Common myeloid progenitor, CD34-positive (primary cell): ENCODE measurements around the gene NRAS.

Experiments used
- CTCF ChIA-PET: fragments of 350-600 bp; sonication (Branson Sonifier 250); formaldehyde crosslinking; loops from one replicate; lab custom pipeline; 2021; ENCODE audit warnings: antibody characterized with exemption; lab: Charles Lee
- POLR2A ChIA-PET: fragments of 350-600 bp; sonication (Branson Sonifier 250); formaldehyde crosslinking; loops from one replicate; lab custom pipeline; 2021; ENCODE audit warnings: antibody characterized with exemption; lab: Charles Lee
- DNase-seq, 3 donors: peaks; one replicate each; pipeline versions ENCODE4 v3.0.0 to v3.0.0-alpha.2; 2013
- H3K27ac ChIP-seq, 2 experiments: 1 replicate in 1 of 2; 2 replicates in 1 of 2; pipeline ENCODE4 v1.7.0; 2013; ENCODE audit warnings: inconsistent platforms in 2 of 2, low read length in 2 of 2, mild to moderate bottlenecking in 2 of 2, low read depth in 1 of 2, moderate library complexity in 1 of 2; ENCODE audit not compliant: severe bottlenecking in 2 of 2, insufficient read depth in 1 of 2, poor library complexity in 1 of 2
- H3K27me3 ChIP-seq, 5 experiments: replicated peaks in 2 of 5; 1 replicate in 3 of 5; 2 replicates in 2 of 5; pipeline versions ENCODE4 v1.6.1 to v1.7.0; 2013; ENCODE audit warnings: low read length in 4 of 5, mild to moderate bottlenecking in 2 of 5, moderate library complexity in 2 of 5, inconsistent platforms in 1 of 5; ENCODE audit not compliant: insufficient read depth in 5 of 5, control insufficient read depth in 4 of 5
- H3K36me3 ChIP-seq, 4 experiments: 1 replicate in 2 of 4; 2 replicates in 2 of 4; pipeline versions ENCODE4 v1.6.1 to v1.7.0; 2013; ENCODE audit warnings: low read length in 3 of 4, control low read depth in 1 of 4, mild to moderate bottlenecking in 1 of 4; ENCODE audit not compliant: control insufficient read depth in 4 of 4, insufficient read depth in 4 of 4
- H3K4me1 ChIP-seq, 4 experiments: 1 replicate in 3 of 4; 2 replicates in 1 of 4; pipeline versions ENCODE4 v1.6.1 to v1.7.1; 2013; ENCODE audit warnings: low read length in 3 of 4, mild to moderate bottlenecking in 3 of 4, control low read depth in 1 of 4, inconsistent platforms in 1 of 4, moderate library complexity in 1 of 4; ENCODE audit not compliant: control insufficient read depth in 4 of 4, insufficient read depth in 4 of 4; ENCODE audit errors: control extremely low read depth in 1 of 4
- H3K4me3 ChIP-seq, 7 experiments: 1 replicate in 4 of 7; 2 replicates in 3 of 7; pipeline versions ENCODE4 v1.5.1 to v1.7.0; 2013; ENCODE audit warnings: mild to moderate bottlenecking in 7 of 7, low read length in 6 of 7, moderate library complexity in 6 of 7, inconsistent platforms in 2 of 7, low read depth in 2 of 7, control low read depth in 1 of 7; ENCODE audit not compliant: insufficient read depth in 4 of 7, control insufficient read depth in 1 of 7; ENCODE audit errors: extremely low read depth in 1 of 7
- H3K9me3 ChIP-seq, 5 experiments: 1 replicate in 4 of 5; 2 replicates in 1 of 5; pipeline versions ENCODE4 v1.6.1 to v1.7.1; 2013; ENCODE audit warnings: low read length in 4 of 5, mild to moderate bottlenecking in 2 of 5, inconsistent platforms in 1 of 5, low read depth in 1 of 5, moderate library complexity in 1 of 5; ENCODE audit not compliant: control insufficient read depth in 4 of 5, insufficient read depth in 2 of 5; ENCODE audit errors: control extremely low read depth in 1 of 5
- WGBS: methylation state at CpG from one replicate; pipeline ENCODE4 v1.1.5; 2013; ENCODE audit not compliant: insufficient coverage; 5-methylcytosine and 5-hydroxymethylcytosine counted together

NRAS gene

DNA sequence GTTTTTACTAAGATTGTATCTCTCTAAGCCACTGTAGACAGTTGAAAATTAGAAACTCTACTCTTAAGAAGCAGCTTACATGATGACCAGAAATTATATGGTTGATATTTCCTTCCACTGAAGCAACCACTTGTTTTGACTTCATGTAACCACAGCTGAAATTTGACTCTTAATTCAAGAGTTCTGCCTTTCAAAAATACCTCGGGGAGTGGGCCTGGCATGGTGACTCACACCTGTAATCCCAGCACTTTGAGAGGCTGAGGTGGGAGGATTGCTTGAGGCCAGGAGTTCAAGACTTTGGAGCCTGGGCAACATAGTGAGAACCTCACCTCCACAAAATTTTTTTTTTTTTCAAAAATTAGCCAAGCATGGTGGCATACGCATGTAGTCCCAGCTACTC, 25.5 kb downstream of the NRAS start:
- H3K4me1 ChIP-seq: no peaks in the 10 kb centered on the region
- no CpG with 5 or more reads among the region's 2 CpGs for WGBS
- H3K27me3 ChIP-seq: peaks cover 0 to 3% (median 0%) of the 10 kb centered on the region in 5 experiments
- no peaks in the 10 kb centered on the region for H3K9me3 ChIP-seq
- ChIA-PET POLR2A (no interaction called here), CTCF (interaction anchor here (1.6 kb wide), 1 partner anchor 18 kb away, joined by 3 read pairs; no protein-coding TSS in a partner anchor)
- H3K36me3 ChIP-seq: no peaks in the 10 kb centered on the region
- no peak overlapping the region for H3K27ac ChIP-seq
- no peak for DNase-seq
- H3K4me3 ChIP-seq: no peak overlapping the region

DNA sequence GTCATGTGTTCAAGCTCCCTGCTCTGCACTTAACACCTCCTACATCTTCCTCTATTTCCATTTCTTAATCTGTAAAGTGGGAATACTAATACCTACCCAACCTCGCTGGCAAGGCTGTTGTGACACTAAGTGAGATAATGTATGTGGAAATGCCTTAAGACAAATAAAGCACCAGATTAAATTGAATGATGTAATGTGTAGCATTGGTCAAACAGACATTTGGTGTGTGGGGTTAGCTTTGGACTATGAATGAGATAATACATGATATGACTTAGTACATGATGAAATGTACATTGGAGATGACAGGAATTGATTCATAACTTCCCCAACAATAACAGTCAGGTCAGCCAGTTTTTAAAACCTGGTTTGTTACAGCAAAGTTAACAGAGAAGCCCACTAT, 26.4 kb downstream of the NRAS start:
- H3K27ac ChIP-seq: no peak overlapping the region
- no peaks in the 10 kb centered on the region for H3K9me3 ChIP-seq
- H3K4me1 ChIP-seq: no peaks in the 10 kb centered on the region
- H3K27me3 ChIP-seq: peaks cover 0 to 8% (median 2%) of the 10 kb centered on the region in 5 experiments
- ChIA-PET POLR2A (no interaction called here), CTCF (no interaction called here)
- WGBS: 100% methylated on average over 1 of the region's 1 CpG
- no peak for DNase-seq
- no peaks in the 10 kb centered on the region for H3K36me3 ChIP-seq
- no peak overlapping the region for H3K4me3 ChIP-seq

DNA sequence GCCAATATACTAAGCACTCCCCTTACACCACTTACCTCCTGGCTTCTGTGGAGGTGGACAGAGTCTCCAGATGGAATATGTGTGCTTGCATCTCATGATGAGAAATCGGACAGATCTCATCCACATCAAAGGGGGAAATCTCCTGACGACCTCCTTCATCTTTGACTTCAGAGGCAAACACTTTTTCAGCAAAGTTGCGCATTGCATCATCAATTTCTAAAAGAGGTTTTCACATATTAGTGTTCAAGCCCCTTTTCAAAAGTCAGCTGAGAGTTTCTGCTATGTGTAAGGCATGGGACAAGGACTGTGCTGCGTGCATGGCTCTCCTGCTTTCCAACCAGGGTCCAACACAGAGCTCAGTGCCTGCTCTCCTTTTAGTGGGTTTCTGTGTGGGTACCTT, 28.0 kb downstream of the NRAS start:
- H3K36me3 ChIP-seq: no peaks in the 10 kb centered on the region
- peaks cover 1 to 10% (median 2%) of the 10 kb centered on the region in 5 experiments for H3K27me3 ChIP-seq
- no peak overlapping the region for H3K27ac ChIP-seq
- 83% methylated on average over 4 of the region's 4 CpGs for WGBS
- ChIA-PET POLR2A (no interaction called here), CTCF (no interaction called here)
- H3K4me1 ChIP-seq: no peaks in the 10 kb centered on the region
- DNase-seq: no peak
- H3K4me3 ChIP-seq: no peak overlapping the region
- H3K9me3 ChIP-seq: no peaks in the 10 kb centered on the region

DNA sequence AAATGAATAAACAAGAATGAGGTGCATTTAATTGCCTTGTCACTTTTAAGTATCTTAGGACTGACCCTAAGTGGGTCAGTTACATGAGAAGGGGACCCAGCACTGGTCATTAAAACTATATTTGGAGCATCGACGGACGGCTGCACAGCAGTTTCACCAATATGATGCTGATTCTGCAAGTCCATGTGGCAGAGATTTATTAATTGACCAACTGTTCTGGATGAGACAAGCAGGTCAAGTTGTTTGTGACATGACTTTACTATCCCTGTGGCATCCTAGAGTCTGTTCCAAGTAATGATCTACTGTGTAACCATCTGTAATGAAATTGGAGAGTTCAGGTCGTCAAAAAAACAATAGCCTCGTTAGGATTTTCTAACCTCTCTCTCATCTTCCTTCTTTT, 30.7 kb downstream of the NRAS start:
- ChIA-PET POLR2A (no interaction called here), CTCF (interaction anchor here (1.2 kb wide), 1 partner anchor 12 kb away, joined by 3 read pairs; no protein-coding TSS in a partner anchor)
- Histone ChIP-seq H3K27ac (no peak overlapping the region), H3K36me3 (no peaks in the 10 kb centered on the region), H3K4me3 (no peak overlapping the region), H3K27me3 (peaks cover 2 to 10% (median 5%) of the 10 kb centered on the region in 5 experiments), H3K9me3 (no peaks in the 10 kb centered on the region), H3K4me1 (no peaks in the 10 kb centered on the region)
- no peak for DNase-seq
- WGBS: 100% methylated on average over 3 of the region's 5 CpGs

DNA sequence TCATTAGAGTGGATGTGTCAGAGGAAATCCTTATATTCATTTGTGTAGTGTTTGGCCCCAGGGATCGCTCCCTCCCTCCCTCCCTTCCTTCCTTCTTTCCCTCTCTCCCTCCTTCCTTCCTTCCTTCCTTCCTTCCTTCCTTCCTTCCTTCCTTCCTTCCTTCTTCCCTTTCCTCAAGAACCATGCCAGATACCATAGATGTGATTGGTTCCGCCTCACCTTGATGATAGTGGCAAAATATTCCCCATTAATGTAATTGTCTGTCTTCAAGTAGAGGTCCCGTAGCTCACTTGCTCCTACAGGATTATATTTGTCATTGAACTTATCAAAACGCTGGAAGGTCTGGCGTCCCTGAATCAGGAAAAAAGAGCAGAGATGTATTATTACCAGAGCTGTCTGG, 38.9 kb downstream of the NRAS start:
- 89% methylated on average over 3 of the region's 5 CpGs for WGBS
- DNase-seq: no peak
- H3K36me3 ChIP-seq: no peaks in the 10 kb centered on the region
- H3K4me3 ChIP-seq: no peak overlapping the region
- no peaks in the 10 kb centered on the region for H3K4me1 ChIP-seq
- H3K9me3 ChIP-seq: no peaks in the 10 kb centered on the region
- H3K27me3 ChIP-seq: peaks cover 0 to 14% (median 5%) of the 10 kb centered on the region in 5 experiments
- ChIA-PET POLR2A (no interaction called here), CTCF (no interaction called here)
- H3K27ac ChIP-seq: no peak overlapping the region

DNA sequence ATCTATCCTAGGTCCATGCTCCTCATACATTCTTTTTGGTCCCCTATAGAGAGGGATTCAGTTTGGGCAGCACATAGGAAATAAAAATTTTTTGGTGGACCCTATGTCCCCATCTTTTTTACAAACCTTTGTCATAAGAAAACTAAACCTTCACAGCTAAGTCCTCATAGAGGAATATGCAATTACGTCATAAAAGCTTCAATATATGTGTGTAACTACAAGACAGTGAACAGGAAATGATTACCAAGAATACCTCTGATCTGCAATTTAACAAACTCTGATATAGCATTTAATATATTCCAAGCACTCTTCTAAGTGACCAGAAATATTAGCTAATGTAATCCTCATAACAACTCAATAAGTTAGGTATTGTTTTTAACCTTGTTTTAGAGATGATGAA, 40.5 kb downstream of the NRAS start:
- H3K27me3 ChIP-seq: peaks cover 2 to 12% (median 5%) of the 10 kb centered on the region in 5 experiments
- no peaks in the 10 kb centered on the region for H3K9me3 ChIP-seq
- no peaks in the 10 kb centered on the region for H3K36me3 ChIP-seq
- H3K4me3 ChIP-seq: no peak overlapping the region
- no peak overlapping the region for H3K27ac ChIP-seq
- ChIA-PET POLR2A (no interaction called here), CTCF (no interaction called here)
- DNase-seq: no peak
- H3K4me1 ChIP-seq: no peaks in the 10 kb centered on the region
- no CpG with 5 or more reads among the region's 1 CpG for WGBS

DNA sequence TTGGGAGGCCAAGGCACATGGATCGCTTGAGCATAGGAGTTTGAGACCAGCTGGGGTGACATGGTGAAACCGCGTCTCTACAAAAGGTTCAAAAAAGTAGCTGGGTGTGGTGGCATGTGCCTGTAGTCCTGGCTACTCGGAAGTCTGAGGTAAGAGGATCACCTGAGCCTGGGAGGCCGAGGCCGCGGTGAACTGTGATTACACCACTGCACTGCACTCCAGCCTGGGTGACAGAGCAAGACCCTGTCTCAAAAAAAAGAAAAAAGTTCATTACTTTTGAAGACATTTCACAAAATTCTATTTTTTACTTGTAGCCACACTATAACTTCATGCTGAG, 44.7 kb downstream of the NRAS start:
- Histone ChIP-seq H3K36me3 (no peaks in the 10 kb centered on the region), H3K4me3 (no peak overlapping the region), H3K27me3 (peaks cover 0 to 11% (median 7%) of the 10 kb centered on the region in 5 experiments), H3K4me1 (peaks cover 0 to 15% (median 13%) of the 10 kb centered on the region in 4 experiments), H3K27ac (no peak overlapping the region), H3K9me3 (no peaks in the 10 kb centered on the region)
- DNase-seq: no peak
- ChIA-PET CTCF (interaction anchor here (0.9 to 2.2 kb wide), 9 partner anchors 8 to 322 kb away, joined by 3 to 8 read pairs (median 4); partner anchors contain the start of gene NRAS), POLR2A (no interaction called here)
- 93% methylated on average over 3 of the region's 7 CpGs for WGBS
